ENCODE results near the gene CD24. TPM values are rescaled to one million over a fixed set of nuclear protein-coding genes. Genes with fewer than 3 reads are reported as not detected.

The CD24 gene
- total and polyA plus RNA-seq, 2 of the 8 experiments (the other 6 are each of a cell fraction or from before 2014, with no cell fraction given) = 2,134 to 2,327 TPM

DNA sequence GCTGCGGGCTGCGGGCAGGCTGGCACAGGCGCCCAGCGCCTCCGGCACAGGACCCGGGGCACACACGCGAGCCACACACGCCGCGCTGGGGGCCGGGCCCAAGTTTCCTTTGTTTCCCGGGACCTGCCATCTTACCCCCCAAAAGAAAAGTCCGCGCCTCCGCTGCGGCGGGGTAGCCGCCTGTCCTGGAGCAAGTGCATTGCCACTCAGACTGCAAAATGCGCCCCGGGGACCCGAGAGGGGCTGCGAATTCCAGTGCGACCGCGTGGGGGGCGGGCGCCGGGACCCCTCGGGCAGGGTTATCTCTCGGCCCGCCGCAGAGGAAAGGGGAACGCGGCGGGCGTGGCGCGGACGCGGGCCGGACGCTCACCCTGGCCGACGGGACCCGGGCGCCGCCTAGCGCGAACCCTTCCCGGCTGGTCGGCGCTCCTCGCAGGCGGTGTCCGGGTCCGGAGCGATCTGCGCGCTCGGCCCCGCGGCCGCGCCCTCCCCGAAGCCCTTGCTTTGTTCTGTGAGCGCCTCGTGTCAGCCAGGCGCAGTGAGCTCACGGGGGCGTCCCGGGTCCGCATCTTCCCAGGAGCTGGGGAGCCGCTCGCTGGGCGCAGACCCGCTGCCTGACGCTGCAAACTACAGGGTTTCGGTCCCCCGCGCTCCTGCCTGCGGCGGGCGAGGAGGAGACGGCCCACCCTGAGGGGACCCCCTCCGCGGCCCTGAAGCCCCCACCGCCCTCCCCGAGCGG is 639 bp upstream of the CD24 start:
- 1% methylated on average over 56 of the region's 90 CpGs; no CpG with 5 or more reads in 1 of the 2 experiments for WGBS, 2 experiments (ENCODE audit: extremely low coverage in 1 of 2, insufficient coverage in 1 of 2, insufficient read length in 1 of 2, insufficient replicate concordance in 2 of 2, low coverage in 1 of 2, low lambda C conversion rate in 2 of 2, missing lambda C conversion rate in 1 of 2)
- Histone ChIP-seq H3K23ac (ENCODE audit: insufficient read length) (no peak overlapping the region), H3K9ac (replicated peaks in 1 of 4; ENCODE audit: extremely low read depth in 1 of 4, low read depth in 3 of 4, low read length in 3 of 4) (peak overlapping the region; percentile 78 to 96 (median 92)), H3K27ac (ENCODE audit: low read depth, low read length) (peak overlapping the region; percentile 93), H2BK5ac (ENCODE audit: low read depth, low read length) (peak overlapping the region; percentile 86), H3K4me2 (ENCODE audit: insufficient read depth in 1 of 2, low read depth in 2 of 2, low read length in 2 of 2) (peak overlapping the region; percentile 67 to 70), H2BK15ac (ENCODE audit: low read length) (no peak overlapping the region), H3K56ac (replicated peaks; ENCODE audit: insufficient read length, low read depth, low read length) (peak overlapping the region; percentile 87), H3K4me1 (replicated peaks in 1 of 4; ENCODE audit: control insufficient read depth in 3 of 4, insufficient read depth in 4 of 4, low read length in 3 of 4) (peaks cover 0 to 9% (median 3%) of the 10 kb centered on the region in 4 experiments; a peak in 4 of 7 replicates), H2AK5ac (ENCODE audit: low read depth, low read length) (no peak overlapping the region), H3K4ac (replicated peaks; ENCODE audit: insufficient read length, low read depth, low read length) (peak overlapping the region; percentile 78), H3K27me3 (replicated peaks in 1 of 4; ENCODE audit: control insufficient read depth in 3 of 4, extremely low read depth in 1 of 4, insufficient read depth in 3 of 4, low read length in 3 of 4) (no peaks in the 10 kb centered on the region), H2BK12ac (ENCODE audit: low read depth, low read length) (no peak overlapping the region), H2BK120ac (replicated peaks; ENCODE audit: low read depth, low read length) (peak overlapping the region; percentile 33), H3K14ac (ENCODE audit: insufficient read length) (no peak overlapping the region), H4K20me1 (replicated peaks in 1 of 2; ENCODE audit: control insufficient read depth in 1 of 2, insufficient read depth in 2 of 2, low read length in 2 of 2) (peaks cover 14 to 20% of the 10 kb centered on the region in 2 experiments), H4K5ac (ENCODE audit: insufficient read length, low read depth, low read length) (peak overlapping the region; percentile 96), H3K79me1 (ENCODE audit: low read depth, low read length) (no peaks in the 10 kb centered on the region), H4K91ac (replicated peaks; ENCODE audit: insufficient read length, low read length) (peak overlapping the region; percentile 80), H3K23me2 (ENCODE audit: low read depth, low read length) (peaks cover 5% of the 10 kb centered on the region), H2AFZ (ENCODE audit: low read length) (no peak overlapping the region), H3K9me3 (ENCODE audit: insufficient read depth in 2 of 2, low read depth in 1 of 2, low read length in 1 of 2) (no peaks in the 10 kb centered on the region), H4K8ac (ENCODE audit: extremely low read depth, insufficient read depth, low read length) (peak overlapping the region; percentile 98), H3K79me2 (ENCODE audit: control insufficient read depth in 1 of 2, insufficient read depth in 2 of 2, low read length in 2 of 2) (peaks cover 24 to 63% of the 10 kb centered on the region in 2 experiments), H3K4me3 (ENCODE audit: extremely low read depth in 1 of 4, insufficient read depth in 2 of 4, low read depth in 3 of 4, low read length in 4 of 4) (peak overlapping the region; percentile 66 to 93 (median 82)), H2BK20ac (ENCODE audit: low read length) (no peak overlapping the region), H3K18ac (ENCODE audit: extremely low read depth, low read length) (peak overlapping the region; percentile 78), H3K36me3 (ENCODE audit: control insufficient read depth in 2 of 4, insufficient read depth in 4 of 4, low read length in 3 of 4) (peaks cover 6 to 37% (median 23%) of the 10 kb centered on the region in 4 experiments; a peak in 7 of 8 replicates)
- DNase-seq (ENCODE audit: low read depth in 1 of 2, low spot score in 2 of 2) (peak in 1 of 2 experiments; percentile 82), FAIRE-seq (no peak)
- CTCF ChIA-PET (ENCODE audit: partially characterized antibody) = no interaction called here
- POLR2A ChIA-PET (ENCODE audit: partially characterized antibody) = interaction anchor here (1.3 to 2.7 kb wide), 2 partner anchors 8 to 365 kb away, joined by 4 to 8 read pairs; no protein-coding TSS in a partner anchor
- TF ChIP-seq EP300 (IDR thresholded peaks at IDR 0.05; ENCODE audit: borderline replicate concordance in 1 of 2, low read depth in 2 of 2, low read length in 2 of 2) = no peak
- no peak for TF ChIP-seq RXRA (IDR thresholded peaks at IDR 0.05; ENCODE audit: insufficient read depth, low read depth, low read length)
- no peak for TF ChIP-seq SRF (IDR thresholded peaks at IDR 0.05; ENCODE audit: low read depth, low read length)
- TF ChIP-seq POLR2A (IDR thresholded peaks at IDR 0.05; ENCODE audit: control extremely low read depth in 1 of 2, low read depth in 2 of 2, low read length in 2 of 2) = peak in 1 of 2 experiments; percentile 68; a peak in 2 of 3 replicates
- peak; percentile 31; the same call in 1 of the 2 replicates for TF ChIP-seq CREB1 (IDR thresholded peaks at IDR 0.05)
- TF ChIP-seq, protein P1, sequence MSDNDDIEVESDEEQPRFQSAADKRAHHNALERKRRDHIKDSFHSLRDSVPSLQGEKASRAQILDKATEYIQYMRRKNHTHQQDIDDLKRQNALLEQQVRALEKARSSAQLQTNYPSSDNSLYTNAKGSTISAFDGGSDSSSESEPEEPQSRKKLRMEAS (IDR thresholded peaks at IDR 0.05) = peak; percentile 66
- no peak for TF ChIP-seq SP1 (IDR thresholded peaks at IDR 0.05; ENCODE audit: low read depth, low read length)
- no peak for TF ChIP-seq KDM1A (IDR thresholded peaks at IDR 0.05; ENCODE audit: borderline replicate concordance, low read length)
- TF ChIP-seq RFX5 (IDR thresholded peaks at IDR 0.05; ENCODE audit: borderline replicate concordance, low read depth, low read length) = no peak

All from H1 (cell line).